HG02571 (cell line): ENCODE data around the gene SLC35G3.
"Not testable (repeated sequence)": the region's sequence is repeated elsewhere in the genome, so short reads cannot be mapped to it uniquely, and the experiment has no call there.

Experiments
- ATAC-seq: cut with Tn5 transposase; IDR thresholded peaks from one replicate; pipeline ENCODE4 v1.9.1; 2021; ENCODE audit warnings: mild to moderate bottlenecking, moderate library complexity; ENCODE audit not compliant: unreplicated experiment

SLC35G3 gene

DNA sequence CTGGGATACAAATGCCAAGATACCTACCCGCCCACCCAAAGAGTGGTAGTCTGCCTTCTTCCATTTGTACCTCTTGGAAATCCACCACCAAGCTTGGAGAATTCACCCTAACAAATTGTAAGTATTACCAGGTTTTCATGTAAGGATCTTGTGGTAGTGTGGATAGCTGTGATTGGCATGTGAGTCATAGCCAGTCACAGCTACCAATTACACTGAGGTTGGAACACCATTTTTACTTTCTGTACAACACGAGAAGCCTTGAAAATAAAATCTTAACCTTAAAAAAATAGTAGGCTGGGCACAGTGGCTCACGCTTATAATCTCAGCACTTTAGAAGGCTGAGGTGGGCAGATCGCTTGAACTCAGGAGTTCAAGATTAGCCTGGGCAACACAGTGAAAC lies 18.5 kb upstream of the SLC35G3 start:
- ATAC-seq = no peak

DNA sequence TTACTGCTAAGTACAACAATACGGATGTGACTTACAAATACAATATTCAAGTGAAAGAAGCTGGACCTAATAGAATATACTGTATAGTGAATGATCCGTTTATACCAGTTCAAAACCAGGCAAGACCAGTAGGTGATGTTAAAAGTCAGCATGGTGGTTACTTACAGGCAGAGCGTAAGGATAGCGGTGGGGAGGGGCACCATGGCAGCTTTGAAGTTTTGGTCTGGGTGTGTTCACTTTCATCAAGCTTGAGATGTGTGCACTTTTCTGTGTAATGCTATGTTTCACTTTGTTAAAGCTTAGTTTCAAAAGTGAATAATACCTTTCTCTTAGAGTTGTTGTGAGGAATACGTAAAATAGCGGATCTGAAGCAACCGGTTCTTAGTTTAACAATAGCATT lies 16.5 kb upstream of the SLC35G3 start:
- ATAC-seq = no peak

DNA sequence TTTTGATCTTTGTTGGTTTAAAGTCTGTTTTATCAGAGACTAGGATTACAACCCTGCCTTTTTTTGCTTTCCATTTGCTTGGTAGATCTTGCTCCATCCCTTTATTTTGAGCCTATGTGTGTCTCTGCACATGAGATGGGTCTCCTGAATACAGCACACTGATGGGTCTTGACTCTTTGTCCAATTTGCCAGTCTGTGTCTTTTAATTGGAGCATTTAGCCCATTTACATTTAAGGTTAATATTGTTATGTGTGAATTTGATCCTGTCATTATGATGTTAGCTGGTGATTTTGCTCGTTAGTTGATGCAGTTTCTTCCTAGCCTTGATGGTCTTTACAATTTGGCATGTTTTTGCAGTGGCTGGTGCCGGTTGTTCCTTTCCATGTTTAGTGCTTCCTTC lies 8.4 kb upstream of the SLC35G3 start:
- ATAC-seq = not testable (repeated sequence)

DNA sequence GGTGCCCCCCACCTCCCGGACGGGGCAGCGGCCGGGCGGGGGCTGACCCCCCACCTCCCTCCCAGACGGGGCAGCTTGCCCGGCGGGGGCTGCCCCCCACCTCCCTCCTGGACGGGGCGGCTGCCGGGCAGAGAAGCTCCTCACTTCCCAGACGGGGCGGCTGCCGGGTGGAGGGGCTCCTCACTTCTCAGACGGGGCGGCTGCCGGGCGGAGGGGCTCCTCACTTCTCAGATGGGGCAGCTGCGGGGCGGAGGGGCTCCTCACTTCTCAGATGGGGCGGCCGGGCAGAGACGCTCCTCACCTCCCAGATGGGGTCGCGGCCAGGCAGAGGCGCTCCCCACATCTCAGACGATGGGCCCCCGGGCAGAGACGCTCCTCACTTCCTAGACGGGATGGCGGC lies 869 bp upstream of the SLC35G3 start:
- ATAC-seq = not testable (repeated sequence)

DNA sequence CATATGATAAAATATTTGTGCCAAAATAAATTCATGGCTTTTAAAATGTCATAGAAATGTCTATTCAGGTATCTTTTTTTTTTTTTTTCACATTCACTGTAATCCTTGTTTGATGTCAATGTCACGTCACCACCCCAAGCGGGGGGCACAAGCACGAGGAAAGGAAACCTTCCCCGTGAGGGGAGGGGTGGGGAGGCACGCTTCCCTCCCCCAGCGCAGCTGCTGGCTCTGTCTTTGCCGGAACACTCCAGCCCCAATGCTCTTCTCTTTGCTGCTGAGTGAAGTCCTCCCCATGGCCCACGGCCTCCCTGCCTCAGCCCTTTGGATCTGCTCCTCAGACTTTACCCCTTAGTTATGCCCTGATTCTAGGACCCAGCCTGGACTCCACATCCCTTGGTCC lies 1.5 kb downstream of the SLC35G3 start:
- no peak for ATAC-seq

DNA sequence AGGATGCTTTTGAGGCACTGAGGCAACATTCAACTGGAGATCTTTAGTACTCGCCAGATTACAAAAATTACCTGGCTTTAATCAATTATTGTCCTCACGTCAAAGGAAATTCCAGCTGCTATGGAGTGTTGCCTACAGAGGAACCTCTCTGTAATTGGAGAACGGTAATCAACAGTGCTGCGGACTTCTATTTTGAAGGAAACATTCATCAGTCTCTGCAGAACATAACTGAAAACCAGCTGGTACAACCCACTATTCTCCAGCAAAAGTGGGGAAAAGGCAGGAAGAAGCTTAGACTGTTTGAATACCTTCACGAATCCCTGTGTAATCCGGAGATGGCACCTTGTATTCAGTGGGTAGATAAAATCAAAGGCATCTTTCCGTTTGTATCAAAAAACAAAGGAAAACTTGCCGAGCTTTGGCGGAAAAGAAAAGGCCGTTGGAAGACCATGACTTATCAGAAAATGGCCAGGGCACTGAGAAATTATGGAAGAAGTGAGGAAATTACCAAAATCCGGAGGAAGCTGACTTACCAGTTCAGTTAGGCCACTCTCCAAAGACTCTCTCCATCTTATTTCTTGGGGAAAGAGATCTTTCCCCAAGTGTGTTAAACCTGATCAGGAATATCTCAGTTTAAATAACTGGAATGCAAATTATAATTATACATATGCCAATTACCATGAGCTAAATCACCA lies 3.0 kb downstream of the SLC35G3 start:
- ATAC-seq = no peak

DNA sequence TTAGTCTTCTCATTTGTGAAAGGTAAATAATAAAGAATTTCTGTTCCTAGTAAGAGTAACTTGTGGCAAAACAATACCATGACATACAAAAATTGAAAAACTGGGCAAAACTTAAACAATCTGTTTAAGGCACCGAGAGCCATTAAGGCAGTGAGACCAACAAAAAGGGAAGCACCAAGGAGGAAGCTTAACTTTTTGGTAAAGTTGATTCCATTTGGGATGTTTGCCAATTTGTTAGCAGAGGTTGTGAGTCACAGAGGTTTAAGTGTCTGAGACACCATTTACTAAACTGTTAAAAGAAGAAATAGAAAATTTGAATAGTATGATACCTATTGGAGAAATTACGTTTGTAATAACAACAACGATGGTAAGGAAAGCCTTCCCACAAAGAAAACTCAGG lies 4.9 kb downstream of the SLC35G3 start:
- ATAC-seq = no peak

DNA sequence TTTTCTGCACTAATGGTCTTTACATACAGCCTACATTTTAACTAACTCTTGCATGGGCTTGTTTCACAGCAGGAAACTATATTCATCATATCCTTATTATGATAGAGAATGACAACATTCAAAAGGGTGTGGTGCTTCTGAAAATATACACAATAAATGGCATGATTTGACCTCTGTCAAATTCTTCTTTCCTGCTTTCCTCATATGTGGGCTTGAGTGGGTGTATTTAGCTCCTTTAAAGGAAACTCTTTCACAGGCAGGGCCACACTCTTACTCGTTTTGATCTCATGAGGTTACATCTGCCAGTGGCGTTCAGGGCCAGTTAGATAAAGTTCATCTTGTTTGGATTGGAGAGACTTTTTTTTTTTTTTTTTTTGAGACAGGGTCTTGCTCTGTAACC lies 6.1 kb downstream of the SLC35G3 start:
- no peak for ATAC-seq

DNA sequence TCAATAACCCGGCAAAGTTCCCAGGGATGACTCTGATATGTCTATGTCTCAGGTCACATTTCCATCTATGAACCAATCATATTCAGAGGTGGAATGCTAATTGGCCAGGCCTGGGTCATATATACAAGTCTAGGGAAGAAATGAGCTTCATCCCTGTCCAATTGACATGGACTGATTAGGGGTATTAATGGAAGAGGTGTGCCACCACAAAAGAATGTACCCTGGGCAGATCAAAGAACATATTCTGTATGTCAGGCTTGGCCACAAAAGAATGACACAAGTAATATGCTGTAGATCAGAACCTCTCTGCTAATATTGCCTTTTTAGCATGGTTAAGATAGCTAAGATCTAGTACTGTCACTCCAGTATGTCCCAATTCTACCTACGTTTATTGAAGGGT lies 6.7 kb downstream of the SLC35G3 start:
- ATAC-seq = no peak

DNA sequence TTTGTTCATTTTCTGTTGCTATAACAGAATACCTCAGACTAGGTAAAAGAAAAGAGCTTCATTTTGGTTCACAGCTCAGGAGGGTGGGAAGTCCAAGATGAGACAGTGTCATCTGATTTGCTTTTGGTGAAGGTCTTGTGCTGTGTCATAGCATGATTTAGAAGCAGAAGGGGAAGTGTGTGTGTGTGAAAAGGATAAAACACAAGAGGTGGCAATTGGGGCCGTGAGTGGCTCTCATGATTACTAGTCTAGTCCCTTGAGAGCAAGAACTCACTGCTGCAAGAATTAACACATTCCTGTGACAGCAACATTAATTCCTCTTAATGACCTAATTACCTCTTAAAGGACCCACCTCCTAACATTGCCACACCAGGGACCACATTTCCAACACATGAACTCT lies 8.3 kb downstream of the SLC35G3 start:
- no peak for ATAC-seq

DNA sequence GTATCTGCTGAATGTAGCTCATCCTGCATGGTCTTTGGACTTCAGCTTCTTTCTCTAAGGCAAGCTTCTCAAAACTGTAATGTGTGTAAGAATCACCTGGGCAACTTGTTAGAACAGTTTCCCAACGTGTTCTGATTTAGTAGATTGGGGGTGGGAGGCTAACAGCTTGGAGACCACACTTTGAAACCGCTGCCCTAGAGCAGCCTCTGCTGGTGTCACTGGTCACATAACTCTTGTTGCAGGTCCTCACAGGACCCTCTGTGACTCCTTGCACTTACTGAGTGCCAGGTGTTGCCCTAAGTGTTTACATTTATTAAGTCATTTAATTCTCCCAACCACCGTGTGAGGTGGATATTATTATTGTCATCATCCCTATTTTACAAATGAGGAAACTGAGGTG lies 9.9 kb downstream of the SLC35G3 start:
- no peak for ATAC-seq

DNA sequence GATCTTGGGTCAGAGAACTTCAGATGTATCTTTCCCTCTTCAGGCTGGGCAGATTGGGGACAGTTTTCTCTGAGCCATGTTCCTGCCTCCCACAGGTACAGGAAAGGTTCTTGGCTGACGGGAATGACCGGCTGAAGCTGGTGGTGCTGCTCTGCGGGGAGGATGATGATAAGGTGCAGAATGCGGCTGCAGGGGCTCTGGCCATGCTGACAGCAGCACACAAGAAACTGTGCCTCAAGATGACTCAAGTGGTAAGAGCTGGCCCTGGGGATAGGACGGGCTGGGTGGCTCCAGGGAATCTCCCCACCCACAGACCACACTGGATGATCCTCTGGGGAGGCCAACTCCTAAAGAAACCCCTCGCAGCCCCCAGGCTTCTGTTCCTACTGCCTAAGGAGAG lies 10.9 kb downstream of the SLC35G3 start:
- no peak for ATAC-seq

DNA sequence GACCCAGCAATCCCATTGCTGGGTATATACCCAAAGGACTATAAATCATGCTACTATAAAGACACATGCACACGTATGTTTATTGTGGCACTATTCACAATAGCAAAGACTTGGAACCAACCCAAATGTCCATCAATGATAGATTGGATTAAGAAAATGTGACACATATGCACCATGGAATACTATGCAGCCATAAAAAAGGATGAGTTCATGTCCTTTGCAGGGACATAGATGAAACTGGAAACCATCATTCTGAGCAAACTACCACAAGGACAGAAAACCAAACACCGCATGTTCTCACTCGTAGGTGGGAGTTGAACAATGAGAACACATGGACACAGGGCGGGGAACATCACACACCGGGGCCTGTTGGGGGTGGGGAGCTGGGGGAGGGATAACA lies 14.8 kb downstream of the SLC35G3 start:
- ATAC-seq = not testable (repeated sequence)

DNA sequence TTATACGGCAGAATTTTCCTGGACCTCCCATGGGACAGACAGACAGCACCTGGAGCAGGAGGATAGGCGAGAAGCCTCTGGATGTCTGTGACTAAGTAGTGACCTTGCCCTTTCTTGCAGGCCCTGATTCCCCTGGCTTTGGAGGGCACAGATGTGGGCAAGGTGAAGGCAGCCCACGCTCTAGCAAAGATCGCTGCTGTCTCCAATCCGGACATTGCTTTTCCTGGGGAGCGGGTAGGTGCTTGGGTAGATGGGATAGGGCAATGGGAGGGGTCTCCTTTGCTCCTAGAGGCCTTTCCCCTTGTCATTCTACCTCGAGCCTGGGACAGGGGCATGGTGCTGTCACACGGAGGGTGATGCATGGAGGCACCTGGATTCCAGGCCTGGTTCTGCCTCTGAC lies 17.3 kb downstream of the SLC35G3 start:
- ATAC-seq = no peak

DNA sequence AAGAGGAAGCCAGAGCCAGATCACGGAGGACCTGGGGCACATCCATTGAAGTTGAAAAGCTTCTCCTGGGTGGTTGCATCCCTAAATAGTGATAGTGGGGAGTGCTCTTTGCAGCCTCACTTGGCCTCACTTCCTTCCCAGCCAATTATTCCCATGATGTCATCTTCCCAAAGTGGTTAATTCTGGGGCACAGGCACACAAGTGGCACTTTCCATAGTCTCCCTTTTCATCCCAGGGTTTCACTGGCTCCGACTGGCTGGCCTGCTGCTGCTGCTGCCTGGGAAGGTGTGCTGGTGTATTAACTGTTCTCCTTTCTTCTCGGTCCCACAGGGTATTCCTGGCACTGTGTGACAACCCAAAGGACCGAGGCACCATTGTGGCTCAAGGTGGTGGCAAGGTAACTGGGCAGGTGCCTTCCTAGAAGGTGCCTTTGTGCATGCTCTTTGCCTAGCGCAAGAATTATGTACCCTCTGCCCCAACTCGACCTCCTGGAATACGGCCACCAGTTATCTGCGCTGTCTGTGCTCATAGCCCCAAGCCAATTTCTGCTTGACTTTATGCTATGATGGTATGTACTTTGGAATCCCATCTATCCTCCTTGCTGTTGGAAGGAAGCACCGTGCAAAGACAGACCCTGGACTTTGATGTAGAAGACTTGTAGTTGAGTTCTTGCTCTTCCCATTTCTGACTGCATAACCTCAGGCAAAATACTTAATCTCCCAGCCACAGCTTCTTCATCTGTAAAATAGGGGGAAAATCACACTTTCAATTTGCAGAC lies 18.4 kb downstream of the SLC35G3 start:
- ATAC-seq = no peak

DNA sequence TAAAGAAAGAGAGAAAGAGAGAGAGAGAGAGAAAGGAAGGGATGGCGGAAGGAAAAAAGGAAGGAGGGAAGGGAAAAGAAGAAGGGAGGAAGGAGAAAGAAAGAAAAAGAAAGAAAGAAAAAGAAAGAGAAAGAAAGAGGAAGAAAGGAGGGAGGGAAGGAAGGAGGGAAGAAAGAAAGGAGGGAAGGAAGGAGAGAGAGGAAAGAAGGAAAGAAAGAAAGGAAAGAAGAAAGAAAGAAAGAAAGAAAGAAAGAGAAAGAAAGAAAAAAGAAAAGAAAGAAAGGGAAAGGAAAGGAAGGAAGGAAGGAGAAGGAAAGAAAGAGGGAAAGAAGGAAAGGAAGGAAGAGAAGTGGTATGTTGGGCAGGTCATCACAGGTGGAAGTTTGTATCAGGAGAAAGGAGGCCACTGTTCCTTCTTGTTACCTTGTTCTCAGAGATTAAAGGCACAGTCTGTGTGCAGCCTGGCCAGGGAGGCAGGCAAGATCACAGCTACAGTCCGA lies 19.3 kb downstream of the SLC35G3 start:
- no peak for ATAC-seq

DNA sequence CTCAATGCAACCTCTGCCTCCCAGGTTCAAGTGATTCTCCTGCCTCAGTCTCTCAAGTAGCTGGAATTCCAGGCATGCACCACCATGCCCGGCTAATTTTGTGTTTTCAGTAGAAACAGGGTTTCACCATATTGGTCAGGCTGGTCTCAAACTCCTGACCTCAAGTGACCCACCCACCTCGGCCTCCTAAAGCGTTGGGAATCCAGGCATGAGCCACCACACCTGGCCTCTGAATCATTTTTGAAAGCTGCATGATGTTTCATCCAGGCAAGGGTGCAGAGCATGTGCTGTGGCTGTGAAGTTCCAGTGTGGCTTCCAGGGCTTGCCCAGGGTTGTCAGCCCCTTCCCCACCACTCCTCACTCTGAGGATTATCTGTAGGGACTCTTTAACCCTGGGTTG lies 21.9 kb downstream of the SLC35G3 start:
- not testable (repeated sequence) for ATAC-seq

DNA sequence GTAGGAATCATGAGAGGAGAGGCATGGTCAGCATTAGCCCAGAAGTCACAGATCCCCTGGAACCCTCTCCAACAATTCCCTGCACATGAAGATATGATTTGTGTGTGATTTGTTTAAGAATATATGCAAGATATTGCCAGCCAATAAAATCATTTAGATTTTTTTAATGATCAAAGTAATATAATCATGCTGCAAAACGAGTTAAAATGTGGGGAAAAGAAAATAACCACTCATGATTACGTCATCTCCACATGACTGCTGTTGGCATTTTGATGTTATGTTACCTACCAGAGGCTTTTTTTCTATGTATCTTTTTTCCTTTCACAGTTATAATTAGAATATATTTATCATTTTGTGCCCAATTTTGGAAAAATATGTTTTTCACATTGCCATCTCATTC lies 22.4 kb downstream of the SLC35G3 start:
- ATAC-seq = no peak

DNA sequence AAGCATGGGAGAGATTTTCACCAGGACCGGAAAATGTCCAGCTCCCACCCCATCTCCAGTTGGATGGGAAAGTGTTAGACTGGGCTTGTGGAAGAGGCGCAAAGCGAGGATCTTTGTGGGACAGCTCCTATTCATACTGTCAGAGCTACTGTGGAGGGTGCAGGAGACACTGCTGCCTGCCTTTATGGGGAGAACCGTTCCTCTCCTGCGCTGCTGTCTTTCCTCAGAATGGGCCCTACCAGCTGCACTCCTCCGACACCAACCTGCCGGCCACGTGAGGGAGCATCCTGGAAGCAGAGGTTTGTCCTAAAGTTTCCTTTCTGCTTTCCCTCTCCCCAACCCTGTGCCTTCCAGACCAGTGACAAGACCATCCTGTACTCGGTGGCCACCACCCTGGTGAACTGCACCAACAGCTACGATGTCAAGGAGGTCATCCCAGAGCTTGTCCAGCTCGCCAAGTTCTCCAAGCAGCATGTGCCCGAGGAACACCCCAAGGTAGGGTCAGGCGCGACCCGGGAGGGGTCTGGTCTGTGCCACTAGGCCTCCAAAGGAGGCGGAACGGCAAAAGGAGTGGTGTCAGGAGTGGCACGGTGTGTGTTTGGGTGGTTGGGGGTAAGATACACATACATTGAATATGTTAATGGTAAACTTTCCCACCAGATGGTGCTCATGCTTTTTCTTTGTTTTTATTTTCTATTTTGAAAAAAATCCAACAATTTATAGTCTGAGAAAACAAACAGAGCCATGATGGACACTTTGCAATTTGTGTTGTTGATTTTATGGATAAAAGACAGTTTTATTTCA lies 23.0 kb downstream of the SLC35G3 start:
- ATAC-seq = no peak

DNA sequence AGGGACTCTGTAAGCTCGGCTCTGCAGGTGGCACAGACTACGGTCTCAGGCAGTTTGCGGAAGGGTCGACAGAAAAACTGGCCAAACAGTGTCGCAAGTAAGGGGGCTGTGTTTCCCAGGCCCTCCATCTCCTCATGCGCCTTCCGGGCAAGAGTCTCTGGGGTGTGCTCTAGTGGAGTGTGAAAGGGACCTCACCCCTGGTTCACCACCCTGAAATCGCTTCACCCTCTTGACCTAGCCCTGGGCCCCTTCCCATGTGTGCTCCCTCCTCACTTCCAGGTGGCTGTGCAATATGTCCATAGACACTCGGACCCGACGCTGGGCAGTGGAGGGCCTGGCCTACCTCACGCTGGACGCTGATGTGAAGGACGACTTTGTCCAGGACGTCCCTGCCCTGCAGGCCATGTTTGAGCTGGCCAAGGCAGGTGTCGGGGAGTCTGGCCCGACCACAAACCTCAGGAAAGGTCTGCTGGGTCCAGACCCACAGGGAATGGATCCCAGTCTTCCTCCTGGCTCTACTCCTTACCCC lies 24.3 kb downstream of the SLC35G3 start:
- no peak for ATAC-seq

DNA sequence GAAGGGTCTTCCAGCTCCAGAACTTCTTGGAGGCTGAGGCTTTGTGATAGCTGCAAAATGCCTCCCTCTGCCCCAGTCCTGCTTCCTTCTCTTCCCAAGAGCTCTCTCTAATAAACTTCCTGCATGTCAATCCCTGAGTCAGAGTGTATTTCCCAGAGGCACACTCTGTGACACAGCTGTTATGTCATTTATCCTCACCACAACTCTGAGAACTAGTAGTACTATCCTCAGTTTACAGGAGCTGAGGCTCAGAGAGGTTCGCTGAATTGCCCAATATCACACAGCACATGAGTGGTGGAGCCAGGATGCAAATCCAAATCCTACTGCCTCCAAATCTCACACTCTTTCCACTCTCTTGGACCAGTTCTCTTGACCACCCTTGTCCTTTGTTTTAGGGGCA lies 26.5 kb downstream of the SLC35G3 start:
- ATAC-seq = no peak
